NCI-H345 (cell line): ENCODE results near the gene THOC3.
"Not testable (repeated sequence)": the region's sequence is repeated elsewhere in the genome, so short reads cannot be mapped to it uniquely, and the experiment has no call there.

Experiments
- DNase-seq: peaks from one replicate; lab custom pipeline; 2025; lab: John Stamatoyannopoulos, UW

THOC3 gene, protein sequence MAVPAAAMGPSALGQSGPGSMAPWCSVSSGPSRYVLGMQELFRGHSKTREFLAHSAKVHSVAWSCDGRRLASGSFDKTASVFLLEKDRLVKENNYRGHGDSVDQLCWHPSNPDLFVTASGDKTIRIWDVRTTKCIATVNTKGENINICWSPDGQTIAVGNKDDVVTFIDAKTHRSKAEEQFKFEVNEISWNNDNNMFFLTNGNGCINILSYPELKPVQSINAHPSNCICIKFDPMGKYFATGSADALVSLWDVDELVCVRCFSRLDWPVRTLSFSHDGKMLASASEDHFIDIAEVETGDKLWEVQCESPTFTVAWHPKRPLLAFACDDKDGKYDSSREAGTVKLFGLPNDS

DNA sequence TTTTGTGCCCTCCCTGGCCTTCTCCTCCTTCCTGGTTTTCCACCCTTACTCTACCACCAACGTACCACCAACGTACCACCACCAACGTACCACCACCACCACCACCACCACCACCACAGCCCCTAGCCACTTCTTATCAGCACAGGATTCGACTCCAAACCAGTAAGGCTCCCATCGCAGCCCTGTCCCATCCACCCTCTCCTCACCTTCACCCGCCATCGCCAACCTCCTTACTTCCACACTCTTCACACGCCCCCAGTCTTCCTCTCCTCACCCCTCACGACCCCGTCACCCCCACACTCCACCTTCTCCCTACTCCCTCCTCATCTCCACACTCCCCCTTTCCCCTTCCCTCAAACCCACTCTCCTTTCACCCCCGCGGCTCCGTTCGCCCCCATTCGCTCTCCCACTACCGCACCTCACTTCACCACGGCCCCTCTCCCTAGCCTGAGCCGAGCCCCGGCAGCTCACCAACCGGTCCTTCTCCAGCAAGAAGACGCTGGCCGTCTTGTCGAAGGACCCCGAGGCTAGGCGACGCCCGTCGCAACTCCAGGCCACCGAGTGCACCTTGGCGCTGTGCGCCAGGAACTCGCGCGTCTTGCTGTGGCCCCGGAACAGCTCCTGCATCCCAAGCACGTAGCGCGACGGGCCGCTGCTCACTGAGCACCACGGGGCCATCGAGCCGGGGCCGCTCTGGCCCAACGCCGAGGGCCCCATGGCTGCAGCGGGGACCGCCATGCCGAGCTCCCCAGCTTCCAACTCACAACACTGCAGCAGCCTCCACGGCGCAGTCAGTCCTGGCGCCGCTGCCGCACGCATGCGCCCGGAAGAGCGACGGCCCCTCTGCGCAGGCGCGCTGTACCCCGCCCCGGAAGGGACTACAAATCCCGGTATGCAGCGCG, at the start of gene THOC3:
TSS of gene THOC3 (minus strand) at position 845 of the 902 bp plus-strand sequence. CDS start at position 738, 107 bp downstream.
- not testable (repeated sequence) for DNase-seq

DNA sequence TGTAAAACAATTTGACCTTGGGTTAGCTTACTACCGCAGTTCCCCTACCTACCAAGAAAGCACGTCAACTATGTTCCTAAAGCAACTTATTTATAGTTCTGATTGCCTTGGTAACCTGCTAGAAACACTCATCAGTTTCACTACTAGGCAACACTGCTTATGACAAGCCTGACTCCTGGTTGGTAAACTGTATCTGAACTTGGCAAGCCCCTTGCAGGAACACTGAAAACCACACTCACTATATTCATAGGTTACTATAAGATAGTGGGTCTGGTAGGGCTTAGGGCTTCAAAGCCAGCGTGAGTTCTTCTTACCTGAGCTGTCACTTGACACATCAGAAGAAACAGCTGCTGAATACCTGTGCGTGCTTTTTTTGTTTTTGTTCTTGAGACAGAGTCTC, 49.2 kb upstream of the THOC3 start:
- DNase-seq, result not testable (repeated sequence)

DNA sequence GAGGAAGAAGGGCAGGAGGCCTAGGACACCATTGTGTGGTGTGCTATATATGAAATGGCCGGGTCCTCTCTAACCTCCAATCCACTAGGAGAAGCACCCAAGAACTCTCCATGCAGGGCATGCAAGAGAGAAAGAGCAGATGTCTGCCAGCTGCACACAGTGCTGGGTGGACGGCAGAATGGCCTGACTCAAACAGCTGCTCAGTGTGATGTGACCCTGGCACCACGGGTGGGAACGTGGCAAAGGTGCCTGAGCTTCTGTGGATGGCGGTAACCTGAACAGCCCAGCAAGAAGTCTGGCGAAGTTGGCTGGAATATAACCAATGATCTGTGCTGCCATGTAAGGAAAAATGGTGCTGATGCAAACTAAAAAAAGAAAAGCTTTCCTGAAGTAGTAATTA, 46.2 kb upstream of the THOC3 start:
- DNase-seq, result not testable (repeated sequence)

DNA sequence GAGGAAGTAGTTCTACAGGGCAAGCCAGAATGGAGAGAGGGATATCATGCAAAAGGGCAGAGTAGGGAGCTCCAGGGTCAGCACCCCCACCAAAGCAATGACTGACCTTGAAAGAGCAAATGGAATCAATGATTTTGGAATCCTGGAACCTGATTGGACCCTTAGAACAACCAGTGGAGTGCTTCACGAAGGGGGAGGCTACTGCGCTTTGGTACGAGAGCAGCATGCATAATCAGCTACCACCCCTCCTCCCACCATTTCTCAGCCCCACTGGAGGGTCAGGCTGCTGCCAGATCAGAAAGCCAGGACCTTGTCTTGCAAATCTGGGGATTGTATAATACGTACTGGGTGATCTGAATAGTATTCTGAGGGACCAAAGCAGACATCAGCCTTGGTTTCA, 43.0 kb upstream of the THOC3 start:
- not testable (repeated sequence) for DNase-seq

DNA sequence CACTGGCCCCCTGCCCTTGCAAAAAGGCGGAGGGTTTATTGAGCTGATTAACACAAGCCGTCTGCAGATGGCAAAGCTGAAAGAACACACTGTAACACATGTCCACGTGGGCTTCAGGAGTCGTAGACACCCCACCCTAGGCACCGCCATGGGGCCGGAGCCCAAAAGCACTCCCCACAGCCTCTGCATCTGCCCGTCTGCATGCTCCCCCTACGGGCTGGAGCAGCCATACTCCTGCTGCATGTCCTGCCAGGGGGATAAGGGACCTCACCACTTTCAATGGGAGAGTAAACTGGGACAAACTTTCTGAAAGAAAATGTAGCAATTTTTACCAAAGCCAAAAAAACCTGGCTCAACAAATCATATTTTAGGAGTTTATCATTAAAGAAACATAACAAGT, 42.1 kb upstream of the THOC3 start:
- DNase-seq, result not testable (repeated sequence)

DNA sequence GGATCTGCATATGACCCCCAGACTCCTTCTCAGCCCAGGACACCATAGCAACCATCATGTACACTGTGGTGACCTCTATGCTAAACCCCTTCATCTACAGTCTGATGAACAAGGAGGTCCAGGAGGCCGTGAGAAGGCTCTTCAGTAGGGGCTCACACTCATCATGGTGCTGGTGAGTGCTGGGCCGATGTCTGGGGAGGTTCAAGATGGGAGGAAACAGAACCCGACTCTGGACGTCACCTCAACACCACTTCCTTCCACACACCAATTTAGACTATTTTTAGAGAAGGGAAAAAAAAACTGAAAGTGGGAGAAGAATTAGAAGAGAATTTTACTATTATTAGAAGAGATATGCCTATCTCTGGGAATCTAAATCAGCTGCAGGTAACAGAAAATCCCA, 39.1 kb upstream of the THOC3 start:
- DNase-seq, result not testable (repeated sequence)

DNA sequence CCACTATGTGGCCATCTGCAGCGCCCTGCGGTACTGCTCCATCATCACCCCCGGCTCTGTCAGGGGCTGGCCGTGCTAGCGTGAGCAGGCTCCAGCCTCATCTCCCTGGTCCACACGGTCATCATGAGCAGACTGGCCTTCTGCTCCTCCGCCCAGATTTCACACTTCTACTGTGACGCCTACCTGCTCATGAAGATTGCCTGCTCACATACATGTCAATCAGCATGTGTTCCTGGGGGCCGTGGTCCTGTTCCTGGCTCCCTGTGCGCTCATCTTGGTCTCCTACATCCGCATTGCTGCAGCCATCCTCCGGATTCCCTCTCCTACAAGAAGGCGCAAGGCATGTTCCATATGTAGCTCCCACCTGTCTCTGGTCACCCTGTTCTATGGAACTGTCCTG, 38.7 kb upstream of the THOC3 start:
- DNase-seq, result not testable (repeated sequence)

DNA sequence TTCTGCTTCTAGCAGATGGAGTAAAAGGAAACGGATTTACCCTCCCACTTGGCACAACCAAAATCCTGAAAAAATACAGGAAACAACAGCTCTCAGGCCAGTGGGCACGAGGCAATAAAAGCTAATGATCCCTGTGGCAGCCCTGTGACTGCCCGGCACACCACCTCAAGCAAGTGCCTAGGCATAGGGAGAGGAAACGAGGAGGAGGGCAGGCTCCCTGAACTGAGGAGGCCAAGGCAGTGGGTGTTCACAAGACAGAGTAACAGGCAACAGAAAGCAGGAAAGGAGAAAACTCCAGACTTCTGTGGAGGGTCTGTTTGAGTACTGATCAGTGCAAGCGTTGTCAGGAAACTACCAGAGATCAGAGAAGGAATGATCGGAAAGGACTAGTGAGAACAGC, 29.9 kb upstream of the THOC3 start:
- DNase-seq, result not testable (repeated sequence)

DNA sequence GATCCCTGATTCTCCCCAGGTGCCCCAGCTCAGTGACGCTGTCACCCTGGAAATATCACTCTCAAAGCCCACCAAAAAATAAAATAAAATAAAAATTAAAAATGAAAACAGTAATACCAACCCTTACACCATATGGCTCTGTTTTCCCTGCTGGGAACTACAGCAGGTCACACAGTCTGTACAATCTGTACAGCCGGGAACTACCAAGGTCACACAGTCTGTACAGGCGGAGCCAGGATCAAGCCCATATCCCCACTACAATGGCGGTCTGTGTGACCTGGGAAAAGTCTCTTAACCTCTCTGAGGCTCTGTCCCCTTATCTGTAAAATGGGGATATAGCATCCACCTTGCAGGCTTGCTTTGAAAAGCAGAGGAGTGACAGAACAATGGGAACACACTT, 29.4 kb upstream of the THOC3 start:
- not testable (repeated sequence) for DNase-seq

DNA sequence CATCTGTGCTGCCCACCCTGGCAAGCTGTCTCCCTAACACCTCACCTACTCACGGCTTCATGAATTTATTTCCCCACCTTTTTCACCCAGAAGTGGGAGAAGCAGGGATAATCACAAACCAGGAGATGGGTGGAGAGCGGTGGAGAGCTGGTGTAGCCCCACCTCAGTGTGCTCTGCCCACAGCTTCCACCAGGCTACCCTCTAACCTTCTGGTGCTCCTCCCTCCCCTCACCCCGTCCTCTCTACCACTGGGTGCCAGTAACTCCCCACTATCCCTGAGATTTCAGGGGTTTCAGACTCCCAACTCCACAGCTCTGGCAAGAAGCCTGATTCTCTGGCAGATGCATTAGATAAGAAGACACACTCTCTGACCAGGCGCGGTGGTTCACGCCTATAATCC, 28.7 kb upstream of the THOC3 start:
- not testable (repeated sequence) for DNase-seq

DNA sequence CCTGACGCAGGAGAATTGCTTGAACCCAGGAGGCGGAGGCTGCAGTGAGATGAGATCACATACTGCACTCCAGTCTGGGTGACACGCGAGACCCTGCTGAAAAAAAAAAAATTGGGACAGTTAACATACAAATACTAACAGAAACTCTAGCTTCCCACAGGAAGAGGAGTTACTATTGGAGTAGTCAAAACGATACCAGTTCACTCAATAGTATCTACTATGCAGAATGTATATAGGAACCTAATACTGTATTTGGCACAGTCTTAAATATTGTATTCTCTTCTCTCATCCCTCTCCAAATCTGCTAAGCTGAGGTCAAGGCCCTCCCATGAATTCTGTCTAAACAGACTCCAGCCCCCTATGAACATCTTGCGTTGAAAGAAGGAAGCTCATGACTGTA, 27.4 kb upstream of the THOC3 start:
- not testable (repeated sequence) for DNase-seq

DNA sequence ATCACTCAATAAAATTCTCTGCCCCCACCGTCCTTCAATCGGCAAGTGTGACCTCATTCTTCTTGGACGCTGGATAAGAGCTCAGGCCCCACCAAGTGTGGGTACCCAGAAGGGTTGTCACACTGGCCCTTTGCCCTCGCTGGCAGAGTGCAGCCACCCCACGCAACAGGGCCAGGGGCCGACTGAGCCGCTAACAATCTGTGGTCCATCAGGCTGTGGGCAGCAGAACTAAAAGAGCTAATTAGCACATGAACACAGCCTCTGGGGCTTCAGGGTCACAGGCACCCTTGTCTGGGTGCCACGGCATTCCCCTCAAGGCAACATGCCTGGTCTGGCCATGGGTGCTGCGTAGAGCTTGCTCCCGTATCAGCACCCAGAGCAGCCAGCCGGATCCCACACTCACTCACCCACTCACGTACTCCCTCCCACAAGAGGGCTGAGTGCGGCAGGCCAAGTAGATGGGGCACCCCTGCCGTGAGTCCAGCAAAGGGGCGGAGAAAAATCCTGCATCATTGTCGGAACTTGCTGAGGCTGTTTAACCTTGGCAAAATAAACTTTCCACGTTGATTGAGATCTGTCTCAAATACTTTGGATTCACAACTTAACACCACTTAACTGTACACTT, 11.4 kb upstream of the THOC3 start:
- not testable (repeated sequence) for DNase-seq

DNA sequence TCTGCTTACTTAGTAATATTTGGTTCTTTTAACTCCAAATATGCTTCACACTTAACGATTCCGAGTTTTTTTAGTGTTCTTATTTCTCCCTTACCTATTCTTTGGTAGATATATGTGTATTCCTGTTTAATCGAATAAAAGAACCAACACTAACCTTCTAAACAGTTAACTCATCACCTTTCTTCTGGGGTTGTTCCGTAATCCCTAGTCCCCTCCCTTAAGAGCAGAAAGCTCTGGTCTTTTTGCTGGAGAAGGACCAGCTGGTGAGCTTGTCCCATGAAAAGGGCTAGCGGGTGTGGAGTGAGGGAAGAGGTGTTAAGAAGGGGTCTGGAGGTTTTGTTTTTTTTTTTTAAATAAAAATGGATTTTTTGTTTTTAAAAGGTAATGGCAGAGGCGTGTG, 266 bp upstream of the THOC3 start:
- DNase-seq, result not testable (repeated sequence)

DNA sequence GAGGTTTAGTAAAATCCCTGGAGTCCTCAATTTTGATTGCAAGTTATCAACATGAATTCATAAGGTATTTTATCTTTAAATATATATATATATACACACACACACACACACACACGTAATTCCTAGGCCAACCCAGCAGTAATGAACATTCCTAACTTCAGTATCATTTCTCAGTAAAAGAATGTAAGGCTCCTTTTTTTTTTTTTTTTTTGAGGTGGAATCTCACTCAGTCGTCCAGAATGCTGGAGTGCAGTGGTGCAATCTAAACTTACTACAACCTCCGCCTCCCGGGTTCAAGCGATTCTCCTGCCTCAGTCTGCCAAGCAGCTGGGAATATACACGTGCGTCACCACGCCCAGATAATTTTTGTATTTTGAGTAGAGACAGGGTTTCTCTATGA, 5.8 kb downstream of the THOC3 start:
- not testable (repeated sequence) for DNase-seq

DNA sequence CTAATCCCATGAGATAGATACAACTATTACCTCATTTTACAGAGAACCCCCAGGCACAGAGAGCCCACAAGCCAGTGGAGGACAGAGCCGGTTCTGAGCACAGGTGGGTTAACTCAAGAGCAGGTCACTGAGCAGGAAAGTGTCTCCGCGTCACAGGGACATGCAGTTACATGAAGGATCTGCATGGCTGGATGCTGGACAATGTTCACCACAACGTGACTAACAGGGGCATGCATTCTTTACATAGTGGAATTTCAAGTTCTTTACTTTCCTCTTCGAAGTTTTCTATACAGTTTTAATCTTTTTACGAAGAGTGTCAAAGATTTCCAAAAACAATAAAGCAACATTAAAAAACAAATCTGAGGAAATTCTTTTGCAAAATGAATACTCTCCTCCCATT, 7.9 kb downstream of the THOC3 start:
- DNase-seq, result not testable (repeated sequence)

DNA sequence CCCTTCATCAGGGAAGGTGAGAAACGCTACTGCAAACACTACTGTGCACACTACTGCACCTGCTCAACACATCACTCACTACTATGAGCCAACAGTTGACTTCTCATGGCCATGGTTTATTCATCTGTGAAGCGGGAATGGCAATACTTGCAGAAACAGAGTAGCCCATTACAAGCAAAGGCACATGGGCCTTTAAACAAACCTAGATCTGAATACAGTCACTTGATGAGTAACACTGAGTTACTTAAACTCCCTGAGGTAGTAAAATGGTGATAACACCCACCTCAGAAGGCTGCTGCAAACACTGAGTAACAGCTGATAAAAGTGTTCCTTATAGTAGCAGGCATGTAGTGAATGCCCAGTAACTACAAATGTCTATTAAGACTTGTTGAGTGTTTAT, 9.6 kb downstream of the THOC3 start:
- not testable (repeated sequence) for DNase-seq

DNA sequence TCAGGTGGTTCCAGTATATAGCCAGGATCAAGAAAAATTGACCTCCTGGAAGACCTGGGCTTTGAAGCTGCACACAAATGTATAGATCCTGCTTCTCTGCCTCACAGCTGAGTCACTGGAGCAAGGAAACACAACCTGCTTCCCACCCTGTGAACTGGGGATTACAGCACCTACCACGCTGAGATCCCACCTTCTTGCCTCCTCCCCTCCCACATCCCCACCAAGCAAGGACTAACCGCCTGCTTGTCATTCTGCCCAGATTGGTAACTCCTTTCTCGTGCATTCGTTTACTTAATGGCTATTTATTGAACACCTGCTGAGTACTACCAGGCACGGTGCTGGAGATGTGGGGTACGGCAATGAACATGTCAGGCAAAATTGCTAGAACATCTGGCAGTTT, 14.0 kb downstream of the THOC3 start:
- not testable (repeated sequence) for DNase-seq

DNA sequence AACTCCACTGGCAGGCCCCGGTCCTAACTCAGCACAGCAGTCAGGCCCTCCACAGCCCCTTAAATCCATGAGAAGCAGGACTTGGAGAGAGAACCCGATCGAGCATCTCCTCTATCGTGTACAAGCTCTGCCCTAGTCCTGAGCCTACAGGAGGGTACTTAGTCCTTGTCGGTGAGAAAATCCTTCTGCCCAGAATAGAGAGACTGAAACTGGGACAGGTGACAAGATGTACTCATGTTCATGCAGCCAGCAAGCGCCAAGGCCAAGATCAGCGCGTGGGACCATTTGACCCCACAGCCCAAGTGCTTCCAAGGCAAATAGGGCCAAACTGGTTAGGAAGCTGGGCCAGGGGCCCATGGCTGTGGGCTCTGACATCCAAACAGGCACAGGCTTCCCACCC, 15.3 kb downstream of the THOC3 start:
- not testable (repeated sequence) for DNase-seq

DNA sequence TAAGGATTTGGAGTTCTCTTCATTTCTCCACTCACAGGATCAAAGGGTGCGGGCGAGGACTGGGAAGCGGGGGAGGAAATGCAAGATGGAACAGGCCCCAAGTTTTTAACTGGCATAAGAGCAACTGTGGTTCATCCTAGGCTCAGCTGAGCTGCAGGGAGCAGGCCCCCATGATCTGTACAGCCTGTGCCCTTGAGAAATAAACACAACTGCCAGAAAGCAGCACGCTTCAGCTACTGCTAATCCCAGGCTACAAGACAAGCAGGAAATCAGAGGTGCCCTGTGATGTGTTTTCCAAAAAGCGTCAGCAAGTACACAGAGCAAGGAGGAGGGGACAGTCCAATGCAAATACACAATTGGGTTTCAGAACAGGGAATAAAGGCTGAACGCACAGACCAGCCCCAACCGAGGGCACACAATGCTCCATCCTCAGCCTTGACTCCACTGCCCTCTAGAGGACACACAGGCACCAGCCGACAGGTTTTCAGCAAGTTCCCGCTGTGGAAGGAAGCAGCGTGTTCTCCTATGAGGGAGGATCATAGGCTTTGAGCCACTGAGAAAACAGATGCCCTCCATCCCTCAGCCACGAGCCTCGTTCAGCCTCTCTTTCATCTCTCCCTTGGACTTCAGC, 16.7 kb downstream of the THOC3 start:
- not testable (repeated sequence) for DNase-seq

DNA sequence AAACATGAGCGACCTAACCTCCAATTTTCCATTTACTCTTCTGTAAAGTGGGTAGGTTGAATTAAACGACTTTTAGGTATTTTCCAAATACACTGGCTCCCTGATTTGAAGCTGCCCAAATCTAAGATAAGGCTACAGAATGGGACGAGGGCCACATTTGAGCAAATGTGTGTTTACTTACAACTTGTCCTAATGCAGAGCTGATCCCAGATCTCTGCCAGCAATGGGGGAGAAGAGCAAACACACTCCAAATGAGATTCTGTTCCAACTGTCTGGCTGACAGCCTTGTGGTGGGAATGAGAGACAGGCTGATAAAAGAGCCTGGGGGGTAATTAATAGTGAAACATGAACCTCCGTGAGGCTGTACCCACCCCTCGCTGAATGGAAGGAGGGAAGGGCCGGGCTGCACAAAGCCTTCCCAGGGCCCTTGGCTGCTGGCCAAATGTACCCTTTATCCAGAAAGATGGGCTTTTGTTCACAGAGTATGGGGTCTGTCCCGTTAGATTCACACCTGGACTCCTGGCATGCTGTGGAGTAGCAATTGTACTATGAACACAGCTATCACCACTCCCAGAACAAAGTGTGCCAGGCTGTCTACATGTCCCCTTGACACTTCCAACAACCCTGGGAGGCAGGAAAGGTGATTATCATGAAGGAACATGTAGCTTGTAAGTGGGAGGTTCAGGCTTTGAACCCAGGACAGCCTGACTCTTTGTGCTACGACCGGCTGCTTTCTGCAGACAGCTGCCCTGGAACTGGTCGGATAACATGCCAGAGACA, 19.6 kb downstream of the THOC3 start:
- DNase-seq, result not testable (repeated sequence)

DNA sequence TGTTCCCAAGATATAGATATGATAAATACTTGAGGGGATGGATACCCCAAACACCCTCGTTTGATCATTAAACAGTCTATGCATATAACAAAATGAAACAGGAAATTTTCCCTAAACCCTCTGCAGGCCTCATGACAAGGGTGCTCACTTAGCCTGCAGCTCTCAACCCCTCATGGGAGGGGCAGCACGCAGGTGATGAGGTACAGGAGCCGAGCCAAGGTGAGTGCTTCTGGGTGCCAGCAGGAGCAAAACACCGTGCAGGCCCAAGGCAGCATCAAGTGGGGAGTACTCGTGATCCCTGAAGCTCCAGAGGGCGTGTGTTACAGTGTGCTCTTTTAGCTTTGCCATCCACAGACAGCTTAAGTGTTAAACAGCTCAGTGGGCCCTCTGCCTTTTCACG, 24.9 kb downstream of the THOC3 start:
- DNase-seq, result not testable (repeated sequence)
